8988T (cell line): ENCODE measurements around the gene LYSMD3.
A peak's percentile ranks its signal among the peaks of the same experiment; 100 is the strongest.
"Not testable (repeated sequence)": the region's sequence is repeated elsewhere in the genome, so short reads cannot be mapped to it uniquely, and the experiment has no call there.

ENCODE experiments used
- DNase-seq: peaks from one replicate; pipeline ENCODE4 v3.0.0; 2011

The LYSMD3 gene

DNA sequence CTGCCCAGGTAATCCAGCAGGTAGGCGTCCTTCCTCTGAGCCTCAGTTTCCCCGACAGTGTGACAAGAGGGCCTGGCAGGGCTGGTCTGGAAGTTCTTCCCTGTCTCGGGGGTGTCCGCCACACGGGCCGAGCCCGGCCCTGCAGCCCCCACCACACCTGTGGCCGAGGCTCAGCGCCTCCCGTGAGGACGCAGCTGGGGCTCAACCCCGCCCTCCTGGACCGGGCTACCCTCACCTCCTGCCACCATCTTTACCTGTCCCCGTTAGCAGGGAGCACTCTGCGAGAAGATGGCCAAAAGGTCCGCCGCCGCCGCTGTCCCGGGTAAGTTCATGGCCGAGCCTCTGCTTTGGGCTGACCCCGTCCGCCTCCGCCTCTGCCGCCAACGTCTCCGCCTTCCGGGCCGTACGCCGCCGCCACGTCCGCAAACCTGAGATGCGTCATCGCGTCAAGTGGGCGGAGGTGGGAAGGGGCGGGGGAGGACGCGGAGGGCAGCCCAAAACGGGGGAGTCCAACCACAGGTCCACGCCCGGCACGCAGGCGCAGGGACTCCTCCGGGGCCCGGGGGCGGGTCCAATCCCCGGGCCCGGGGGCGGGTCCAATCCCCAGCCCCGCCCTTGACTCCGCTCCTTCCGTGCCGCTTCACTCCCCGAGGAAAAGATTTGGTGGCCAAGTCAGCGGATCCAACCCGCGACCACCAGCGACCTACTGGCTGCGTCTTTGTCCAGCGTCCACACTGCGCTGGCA lies at the start of gene LYSMD3:
LYSMD3 (minus strand) TSS at position 391 of the 745 bp plus-strand sequence. CDS start 4,295 bp downstream, outside the sequence.
- peak; percentile 72 for DNase-seq

DNA sequence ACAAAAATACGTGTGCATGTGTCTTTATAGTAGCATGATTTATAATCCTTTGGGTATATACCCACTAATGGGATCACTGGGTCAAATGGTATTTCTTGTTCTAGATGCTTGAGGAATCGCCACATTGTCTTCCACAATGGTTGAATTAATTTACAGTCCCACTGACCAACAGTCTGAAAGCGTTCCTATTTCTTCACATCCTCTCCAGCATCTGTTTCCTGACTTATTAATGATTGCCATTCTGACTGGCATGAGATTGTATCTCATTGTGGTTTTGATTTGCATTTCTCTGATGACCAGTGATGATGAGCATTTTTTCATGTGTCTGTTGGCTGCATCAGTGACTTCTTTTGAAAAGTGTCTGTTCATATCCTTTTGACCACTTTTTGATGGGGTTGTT lies 47.2 kb upstream of the LYSMD3 start:
- not testable (repeated sequence) for DNase-seq

DNA sequence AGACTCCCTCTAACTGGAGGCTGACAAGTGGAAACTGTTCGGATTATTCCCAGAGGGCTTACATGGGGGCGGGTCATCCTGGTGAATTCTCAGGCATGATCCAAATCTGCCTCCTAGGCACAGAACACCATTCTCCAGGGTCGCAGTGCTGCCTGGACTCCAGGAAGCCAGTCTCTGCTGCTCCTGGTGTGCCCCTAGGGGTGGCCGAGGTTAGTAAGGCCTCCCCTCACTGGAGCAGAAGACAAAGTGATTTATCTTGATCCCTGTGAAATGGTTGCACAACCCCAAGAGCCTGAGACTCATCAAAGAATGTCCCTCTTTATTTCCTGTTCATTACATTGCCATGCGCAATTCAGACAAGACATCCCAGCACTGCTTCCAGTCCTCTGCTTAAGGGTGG lies 46.3 kb upstream of the LYSMD3 start:
- no peak for DNase-seq

DNA sequence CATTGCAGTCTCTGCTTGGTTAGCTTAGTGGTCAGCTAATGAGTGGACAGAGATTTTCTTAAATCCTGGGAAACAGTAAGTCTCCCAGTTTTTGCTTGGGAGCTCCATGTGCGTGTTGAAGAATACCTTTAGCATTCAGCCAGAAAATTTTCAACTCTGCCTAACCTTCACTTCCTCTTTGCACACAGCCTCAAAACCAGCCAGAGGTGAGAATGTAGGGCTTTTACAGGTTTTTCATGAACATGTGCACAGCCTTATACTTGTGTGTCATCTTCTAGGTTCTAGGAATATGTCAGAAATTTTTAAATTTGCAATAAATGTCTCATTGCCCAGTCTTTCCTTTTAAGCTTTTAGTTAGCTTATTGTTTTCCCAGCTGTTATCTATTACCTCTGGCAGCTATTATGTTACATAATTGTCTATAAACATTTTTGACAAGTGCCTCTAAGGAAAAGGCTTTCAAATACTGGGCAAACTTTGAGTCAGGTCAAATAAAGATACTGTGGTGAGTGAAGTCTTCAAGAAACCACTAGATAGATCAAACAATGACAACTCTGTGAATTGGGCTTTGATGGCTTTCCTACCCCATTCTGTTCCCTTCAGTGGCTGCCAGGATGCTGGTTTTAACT lies 41.9 kb upstream of the LYSMD3 start:
- DNase-seq, result no peak

DNA sequence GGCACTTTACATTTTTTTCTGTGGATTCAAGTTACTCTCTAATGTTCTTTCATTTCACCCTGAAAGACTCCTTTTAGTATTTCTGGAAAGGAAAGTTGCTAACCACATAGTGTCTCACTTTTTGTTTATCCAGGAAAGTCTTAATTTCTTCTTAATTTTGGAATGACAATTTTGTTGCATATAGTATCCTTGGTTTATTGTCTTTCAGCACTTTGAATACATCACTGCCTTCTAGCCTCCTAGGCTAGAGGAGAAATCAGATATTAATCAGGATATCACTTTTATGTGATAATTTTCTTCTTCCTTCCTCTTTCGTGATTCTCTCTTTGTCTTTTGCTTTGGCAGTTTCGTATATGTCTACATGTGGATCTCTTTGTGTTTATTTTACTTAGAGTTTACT lies 40.6 kb upstream of the LYSMD3 start:
- no peak for DNase-seq

DNA sequence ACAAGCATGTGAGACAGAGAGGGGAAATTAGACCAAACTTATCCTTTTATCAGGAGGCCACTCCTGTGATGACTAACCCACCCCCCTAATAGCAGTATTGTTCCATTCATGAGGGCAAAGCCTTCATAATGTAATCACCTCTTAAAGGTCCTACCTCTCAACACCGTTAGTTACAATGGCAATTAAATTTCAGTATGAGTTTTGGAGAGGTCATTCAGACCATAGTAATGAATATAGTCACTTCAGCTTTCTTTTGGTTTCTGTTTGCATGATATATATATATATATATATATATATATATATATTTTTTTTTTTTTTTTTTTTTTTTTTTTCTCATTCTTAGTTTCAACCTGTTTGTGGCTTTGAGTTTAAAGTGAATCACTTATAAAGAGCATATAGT lies 39.7 kb upstream of the LYSMD3 start:
- no peak for DNase-seq

DNA sequence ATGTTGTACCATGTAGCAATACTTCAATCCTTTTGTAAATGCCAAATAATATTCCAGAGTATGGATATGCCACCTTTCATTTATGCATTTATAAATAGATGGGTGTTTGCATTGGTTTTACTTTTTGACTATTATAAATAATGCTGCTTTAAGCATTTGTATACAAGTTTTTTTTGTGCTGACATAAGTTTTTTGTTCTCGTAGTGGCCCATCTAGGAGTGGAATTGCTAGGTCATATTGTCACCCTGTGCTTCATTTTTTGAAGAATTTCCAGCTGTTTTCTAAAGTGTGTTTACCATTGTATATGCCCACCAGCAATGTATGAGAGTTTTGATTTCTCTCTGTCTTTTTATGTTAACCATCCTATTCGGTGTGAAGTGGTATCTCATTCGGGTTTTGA lies 36.1 kb upstream of the LYSMD3 start:
- no peak for DNase-seq

DNA sequence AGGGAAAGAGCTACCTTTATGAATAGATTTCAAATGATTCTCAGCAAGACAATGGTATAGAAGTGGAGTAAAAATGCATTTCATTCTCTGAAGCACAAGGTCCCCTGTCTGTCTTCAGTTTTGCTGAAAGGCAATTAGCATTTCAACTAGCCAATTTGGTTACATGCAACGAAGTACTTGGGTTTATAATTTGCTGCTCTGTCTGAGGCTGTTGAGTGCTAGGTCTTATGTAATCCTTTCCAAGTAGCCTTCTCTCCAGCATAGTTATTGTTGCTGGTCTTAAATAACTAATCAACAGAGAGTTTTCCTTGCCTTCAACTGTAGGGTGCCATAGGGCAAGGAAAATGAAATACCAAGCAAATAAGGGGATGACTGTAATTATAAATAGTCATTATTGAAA lies 33.7 kb upstream of the LYSMD3 start:
- DNase-seq, result no peak

DNA sequence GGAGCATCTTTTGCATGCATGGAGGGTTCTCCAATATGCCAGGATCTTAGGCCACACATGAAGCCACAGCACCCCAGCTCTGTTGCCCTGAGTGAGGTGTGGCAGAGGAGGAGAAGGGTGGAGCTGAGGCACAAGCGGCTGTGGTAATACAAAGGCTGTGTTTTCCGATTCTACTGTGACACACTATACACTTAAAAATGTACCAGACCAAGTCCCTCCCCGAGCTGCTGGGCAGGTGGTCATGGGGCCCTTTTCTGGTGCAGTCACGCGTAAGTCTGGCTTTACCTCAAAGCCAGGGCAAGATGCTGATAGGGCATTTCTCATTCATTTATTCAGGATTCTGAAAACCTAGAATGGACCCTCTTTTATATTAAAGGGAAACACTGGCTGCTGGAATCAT lies 33.0 kb upstream of the LYSMD3 start:
- no peak for DNase-seq

DNA sequence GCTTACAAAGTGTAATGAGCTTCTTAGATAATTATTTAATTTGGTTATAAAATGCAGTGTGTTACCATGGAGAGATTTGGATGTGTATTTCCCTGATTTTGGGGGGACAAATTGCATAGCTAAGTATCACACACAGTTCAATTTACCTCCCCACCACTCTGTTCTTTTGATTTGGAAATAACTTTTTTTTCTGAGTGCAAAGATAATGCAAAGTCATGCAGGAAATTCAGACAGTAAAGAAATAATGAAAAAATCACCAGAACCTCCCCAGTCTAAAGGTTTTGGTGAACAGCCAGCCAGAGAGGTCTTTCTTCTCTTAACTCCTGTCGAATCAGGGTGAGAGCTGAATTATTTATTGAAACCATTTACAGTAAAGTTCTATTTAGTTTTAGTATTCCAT lies 32.4 kb upstream of the LYSMD3 start:
- no peak for DNase-seq

DNA sequence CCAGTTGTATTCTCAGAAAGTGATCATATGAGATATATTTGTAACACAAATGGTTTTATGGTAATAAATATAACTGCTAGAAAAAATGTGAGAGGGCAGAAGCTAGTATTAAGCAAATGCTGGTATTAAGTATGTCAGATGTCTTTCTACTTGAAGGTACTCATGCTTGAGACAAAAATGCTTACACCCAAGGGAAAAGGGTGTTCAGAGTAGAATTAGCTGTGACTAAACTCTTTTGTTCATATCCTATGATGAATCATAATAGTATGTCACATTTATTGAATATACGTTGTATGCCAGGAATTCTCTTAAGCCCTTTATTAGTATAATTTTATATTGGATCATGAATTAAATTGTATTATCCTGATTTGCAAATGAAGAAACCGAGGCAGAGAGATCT lies 31.4 kb upstream of the LYSMD3 start:
- DNase-seq, result no peak

DNA sequence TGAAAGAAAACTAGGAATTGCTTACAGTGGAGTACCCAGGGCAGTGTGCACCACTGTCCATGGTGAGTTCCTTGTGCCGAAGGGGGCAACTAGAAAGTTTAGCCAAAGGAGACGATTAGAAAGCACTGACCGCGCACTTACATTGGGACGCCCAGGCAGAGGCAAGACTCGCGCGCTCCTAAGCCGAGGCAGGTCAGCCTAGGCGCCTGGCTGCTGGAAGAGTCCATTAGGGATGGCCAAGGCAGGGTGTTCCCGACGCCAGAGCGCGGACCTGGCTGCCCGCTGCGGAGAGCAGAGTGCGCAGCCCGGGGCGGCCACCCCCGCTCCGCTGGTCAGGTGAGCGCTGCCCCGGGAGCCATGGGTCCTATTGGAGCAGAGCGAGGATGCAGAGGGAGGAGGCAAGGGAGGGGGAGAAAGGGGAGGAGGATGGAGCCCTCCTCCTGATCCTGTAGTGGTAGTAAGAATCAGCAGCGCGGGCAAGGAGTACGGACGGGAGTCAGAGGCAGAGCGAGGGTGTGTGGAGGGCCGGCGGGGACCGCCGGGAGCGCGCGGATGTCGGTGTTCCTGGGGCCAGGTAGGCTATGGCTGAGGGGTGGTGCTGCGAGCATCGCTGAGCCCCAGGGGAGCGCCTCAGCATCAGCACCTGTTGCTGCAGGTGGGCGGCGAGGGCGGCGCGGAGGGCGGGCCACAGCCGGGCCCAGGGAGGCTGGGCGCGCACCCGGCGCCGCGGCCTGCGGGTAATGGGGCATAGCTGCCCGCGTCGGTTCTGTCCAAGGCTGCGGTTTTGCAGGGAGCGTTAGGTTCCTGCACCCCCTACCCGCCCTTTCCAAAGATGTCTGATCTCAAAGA lies 29.2 kb upstream of the LYSMD3 start, which contains the start of gene ADGRV1:
ADGRV1 (plus strand) TSS at position 454 of the 849 bp plus-strand sequence; CDS start at position 553, 99 bp downstream.
- peak; percentile 58 for DNase-seq

DNA sequence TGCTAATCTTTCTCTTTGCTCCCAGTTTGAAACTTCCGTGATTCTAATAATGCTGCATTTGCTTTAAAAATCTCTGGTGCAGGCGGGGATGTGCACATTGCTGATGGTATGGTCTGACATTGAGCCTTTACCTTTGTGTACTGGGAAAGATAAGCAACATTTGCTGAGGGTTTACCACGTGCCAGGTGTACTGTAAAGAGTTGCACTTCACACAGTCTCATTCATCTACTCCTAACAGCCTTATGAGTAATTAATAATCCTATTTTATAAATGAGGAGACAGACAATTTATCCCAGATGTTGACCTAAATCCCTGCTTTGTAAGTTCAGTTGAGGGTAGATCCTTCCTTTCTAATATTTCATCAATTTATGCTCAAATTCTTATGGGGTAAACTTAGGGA lies 28.5 kb upstream of the LYSMD3 start:
- no peak for DNase-seq

DNA sequence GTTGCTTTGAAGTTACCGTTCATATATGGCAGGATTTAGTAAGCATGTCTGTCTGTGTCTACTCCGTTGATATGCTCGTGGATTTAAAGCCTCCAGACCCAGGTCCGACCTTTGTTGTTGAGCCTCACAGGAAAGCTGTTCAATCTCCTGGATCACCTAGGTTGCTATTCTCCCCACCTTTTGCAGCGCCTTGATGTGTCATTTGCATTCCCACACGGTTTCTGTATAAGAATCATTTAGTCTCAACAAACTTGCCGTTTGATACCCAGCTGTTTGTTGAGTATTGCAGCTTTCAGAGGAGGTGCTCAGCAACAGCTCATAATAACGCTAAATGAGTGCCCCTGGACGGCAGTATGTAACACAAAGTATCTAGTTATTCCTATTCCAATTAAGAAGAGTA lies 28.0 kb upstream of the LYSMD3 start:
- DNase-seq, result no peak

DNA sequence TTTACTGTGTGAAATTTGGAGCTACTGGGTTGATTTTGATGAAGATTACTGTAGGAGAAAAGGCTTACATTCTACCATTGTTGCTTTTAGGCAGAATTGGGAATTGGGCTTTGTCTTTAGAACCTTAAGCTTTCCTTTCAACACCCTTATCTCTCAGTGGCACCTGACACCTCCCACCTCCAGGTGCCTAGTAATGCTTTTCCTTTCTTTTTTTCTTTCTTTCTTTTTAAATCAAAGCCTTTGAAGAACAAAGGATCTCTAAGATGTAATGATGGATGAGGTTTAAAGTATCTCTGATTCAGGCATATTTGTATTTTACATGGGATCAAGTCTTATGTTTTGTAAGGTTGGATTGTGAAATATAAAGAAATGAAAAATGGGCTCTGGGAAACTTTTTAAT lies 26.3 kb upstream of the LYSMD3 start:
- DNase-seq, result no peak

DNA sequence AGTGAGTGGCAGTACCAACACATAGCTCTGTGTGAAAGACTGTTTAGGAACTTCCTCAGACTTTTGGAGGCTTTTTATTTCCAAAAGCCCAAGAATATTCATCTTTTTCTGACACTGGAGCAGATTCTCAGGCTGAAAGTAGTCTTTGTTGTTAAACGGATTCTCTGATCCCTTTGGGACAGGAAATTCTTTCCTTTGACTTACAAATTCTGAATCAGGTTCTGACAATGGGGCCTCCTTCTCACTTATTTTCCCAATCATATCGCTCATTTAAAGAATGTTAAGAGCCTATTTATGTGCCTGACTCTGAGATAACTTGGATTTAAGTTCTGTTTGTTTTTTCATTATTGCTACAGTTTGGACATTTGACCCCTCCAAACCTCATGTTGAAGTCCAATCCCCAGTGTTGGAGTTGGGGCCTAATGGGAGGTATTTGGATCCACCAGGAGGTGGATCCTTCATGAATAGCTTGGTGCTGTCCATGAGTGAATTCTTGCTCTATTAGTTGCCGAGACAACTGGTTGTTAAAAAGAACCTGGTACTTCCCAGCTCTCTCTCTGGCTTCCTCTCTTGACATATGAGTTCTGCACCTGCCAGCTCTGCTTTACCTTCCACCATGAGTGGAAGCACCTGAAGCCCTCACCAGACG lies 25.1 kb upstream of the LYSMD3 start:
- no peak for DNase-seq

DNA sequence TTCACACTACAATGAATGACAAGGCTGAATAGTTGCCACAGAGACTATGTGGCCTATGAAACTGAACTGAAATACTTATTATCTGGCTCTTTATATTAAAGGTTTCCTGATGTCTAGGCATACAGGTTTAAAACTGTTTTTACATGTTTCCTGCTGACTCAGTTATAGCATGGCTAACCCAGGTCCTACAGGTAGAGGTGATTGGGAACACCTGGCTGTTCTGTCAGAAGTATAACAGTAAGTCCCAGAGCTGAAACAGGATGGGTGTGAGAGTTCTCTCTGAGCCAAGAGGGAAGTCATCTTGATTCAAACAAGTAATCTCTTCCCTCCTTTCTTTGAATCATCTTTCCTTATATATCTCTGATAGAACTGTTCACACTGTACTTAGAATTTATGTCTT lies 24.3 kb upstream of the LYSMD3 start:
- DNase-seq, result no peak

DNA sequence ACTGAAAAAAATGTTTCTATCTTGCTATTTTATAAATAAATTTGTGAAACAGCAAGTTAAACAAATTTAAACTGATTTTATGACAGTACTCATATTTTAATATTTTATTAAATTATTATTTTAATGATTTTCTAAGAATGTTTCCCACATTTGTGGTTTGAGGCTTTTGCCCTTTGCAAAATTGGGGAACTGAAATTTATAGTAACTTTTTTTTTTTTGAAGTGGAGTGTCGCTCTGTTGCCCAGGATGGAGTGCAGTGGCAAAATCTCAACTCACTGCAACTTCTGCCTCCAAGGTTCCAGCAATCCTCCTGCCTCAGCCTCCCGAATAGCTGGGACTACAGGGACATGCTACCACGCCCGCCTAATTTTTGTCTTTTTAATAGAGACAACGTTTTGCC lies 22.0 kb upstream of the LYSMD3 start:
- no peak for DNase-seq

DNA sequence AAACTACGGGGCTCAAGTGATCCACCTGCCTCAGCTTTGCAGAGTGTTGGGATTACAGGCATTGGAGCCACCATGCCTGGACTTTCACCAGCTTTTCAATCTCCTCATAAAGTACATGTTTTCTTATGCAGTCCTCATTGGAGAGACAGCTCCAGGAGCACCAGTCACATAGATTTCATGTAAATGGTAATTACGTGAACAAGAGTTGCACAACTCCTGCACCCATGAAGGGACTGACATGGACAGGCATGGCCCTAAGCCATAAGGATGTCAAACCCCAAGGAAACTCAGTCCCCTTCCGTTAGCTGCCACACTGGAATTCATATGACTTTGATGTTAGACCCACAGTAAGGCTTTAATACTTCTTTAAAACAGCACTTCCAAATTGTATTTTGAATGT lies 21.6 kb upstream of the LYSMD3 start:
- DNase-seq, result no peak

DNA sequence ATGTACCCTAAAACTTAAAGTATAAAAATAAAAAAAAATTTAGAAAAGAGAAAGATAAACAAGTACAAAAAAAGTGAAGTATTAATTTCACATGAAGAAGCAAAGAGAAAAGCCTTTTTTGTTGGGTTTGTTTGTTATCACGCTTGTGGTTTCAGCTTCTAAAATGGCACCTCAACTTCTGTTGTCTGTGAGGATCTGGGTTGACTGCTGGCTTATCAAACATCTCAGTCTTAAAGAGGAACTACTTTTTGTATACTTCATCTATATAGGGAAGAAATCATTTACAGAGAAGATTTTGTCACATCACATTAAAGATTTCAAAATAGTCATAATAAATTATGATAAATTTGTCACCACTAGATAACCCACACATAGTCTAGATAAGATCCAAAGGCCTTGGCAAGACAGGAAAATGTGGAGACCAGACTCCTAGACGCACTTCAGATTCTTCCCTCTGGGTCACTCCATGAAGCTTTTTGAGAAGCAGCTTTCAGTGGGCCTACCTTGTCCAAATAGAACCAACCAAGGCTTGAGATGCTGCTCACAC lies 20.4 kb upstream of the LYSMD3 start:
- DNase-seq, result no peak

DNA sequence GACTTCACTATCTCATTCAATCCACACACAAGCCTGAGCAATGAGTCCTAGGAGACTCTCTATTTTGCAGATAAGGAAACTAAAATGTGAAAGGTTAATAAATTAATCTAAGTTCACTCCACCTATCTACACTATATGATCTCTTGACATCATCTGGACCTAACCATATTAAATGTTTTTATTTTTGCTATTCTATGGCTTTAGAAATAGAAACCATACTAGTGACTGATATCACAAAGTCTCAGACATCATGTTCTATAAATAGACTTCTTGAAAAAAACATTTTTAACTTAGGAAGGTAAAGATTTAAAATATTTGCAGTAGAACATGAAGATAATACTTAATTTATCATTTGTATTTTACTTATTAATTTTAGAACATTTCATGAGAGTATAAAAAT lies 19.8 kb upstream of the LYSMD3 start:
- DNase-seq, result no peak

DNA sequence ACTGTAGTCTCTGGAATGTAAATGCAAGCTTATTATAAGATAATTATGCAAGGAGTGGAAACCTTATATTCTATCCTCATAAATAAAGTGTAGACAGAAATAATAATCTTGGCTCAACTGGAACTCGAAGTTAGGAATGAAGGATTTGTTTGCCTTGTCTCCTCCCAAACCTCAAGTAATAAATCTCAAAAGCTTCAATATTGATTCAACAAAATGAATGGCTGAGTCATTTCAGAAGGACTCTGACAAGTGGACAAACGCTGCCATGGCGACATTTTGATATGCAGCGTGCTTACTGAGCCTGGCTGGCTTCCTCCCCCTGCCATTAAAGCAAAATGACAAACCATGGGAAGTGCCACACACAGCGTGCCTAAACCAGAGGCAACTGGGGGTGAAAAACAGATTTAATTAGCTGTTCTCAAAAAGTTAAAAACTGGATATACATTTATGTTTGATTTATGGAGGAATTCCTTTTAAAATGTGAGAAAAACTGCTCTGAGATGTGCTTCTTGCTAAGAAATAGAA lies 18.7 kb upstream of the LYSMD3 start:
- DNase-seq, result no peak

DNA sequence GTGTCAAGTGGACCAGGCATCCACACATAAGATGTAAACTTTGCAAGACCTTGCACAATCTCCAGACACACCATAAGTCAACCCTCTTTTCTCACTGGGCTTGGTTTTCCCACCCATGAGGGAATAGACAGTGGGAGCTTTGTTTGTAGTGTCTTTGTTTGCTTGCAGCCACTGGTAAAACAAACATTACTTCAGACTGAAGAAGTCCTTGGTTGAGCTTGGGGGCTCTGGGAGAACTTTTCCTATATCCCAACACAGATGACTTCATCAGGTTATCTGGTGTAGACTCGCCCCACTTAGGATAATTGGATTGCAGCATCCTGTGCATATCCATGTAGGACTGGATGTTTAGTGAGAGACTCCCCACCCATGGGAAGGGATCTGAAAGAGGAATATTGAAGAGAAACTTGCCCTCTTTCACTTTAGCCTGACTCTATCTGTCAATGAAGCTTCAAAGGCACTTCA lies 17.7 kb upstream of the LYSMD3 start:
- DNase-seq, result no peak
